GM21381 (cell line): Measurements from ENCODE around the gene LPIN2.

ENCODE experiments used
- ATAC-seq: cut with Tn5 transposase; IDR thresholded peaks from one replicate; pipeline ENCODE4 v1.9.1; 2021; ENCODE audit warnings: mild to moderate bottlenecking, moderate library complexity; ENCODE audit not compliant: unreplicated experiment

Gene LPIN2

GRCh38 chr18:2984091-2984490 is 28.9 kb downstream of the LPIN2 start:
- no peak for ATAC-seq

DNA sequence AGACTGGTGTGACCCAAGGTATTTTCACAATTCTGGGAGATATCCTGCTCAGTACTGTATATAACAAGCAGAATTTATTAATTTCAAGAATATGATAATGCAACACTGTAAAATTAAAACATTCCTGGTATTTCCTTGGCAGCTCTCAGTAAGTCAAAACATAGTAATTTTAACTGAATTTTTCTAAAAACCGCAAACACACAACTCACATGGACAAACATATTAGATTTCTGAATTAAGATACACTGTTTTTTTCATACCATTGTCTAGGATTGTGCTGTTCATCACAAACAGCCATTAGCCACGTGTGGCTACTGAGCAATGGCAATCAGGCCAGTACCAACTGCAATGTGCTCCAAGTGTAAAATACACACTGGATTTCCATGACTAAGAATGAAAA is 29.6 kb downstream of the LPIN2 start:
- no peak for ATAC-seq

DNA sequence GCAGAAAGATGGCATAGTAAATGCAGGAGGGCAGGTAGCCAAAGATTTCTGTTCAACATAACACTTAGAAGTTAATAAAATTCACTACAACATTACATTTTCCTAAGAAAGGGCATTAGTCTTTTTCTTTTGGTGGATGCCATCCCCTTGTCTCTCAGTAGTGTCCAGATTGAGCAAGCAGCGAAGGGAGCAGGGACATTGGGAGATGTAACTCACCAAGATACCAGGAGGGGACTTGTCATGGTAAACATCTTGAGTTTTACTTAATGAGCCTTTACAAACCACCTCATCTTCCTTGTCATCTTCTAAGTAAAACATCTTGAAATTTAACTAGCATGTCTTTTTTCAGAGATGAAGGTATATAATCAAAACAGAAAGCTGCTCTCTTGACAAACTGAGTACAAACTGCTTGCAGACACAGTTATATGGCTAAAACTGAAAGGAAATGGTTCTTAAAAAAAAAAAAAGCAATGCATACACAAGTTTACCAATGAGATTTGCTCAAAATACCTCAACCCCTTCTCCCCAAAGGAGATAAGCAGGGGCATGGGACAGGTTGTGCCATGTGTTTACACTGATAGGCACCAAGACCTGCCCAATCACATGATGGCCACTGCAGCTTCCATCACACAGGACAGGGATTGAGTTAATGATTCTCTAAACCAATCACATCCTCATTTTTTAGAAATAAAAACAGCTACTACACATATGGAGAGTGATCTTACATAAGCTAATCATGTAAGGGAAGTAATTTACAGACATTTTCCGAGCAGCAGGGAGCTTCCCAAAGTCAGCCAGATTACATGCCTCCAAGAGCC is 30.3 kb downstream of the LPIN2 start:
- no peak for ATAC-seq

DNA sequence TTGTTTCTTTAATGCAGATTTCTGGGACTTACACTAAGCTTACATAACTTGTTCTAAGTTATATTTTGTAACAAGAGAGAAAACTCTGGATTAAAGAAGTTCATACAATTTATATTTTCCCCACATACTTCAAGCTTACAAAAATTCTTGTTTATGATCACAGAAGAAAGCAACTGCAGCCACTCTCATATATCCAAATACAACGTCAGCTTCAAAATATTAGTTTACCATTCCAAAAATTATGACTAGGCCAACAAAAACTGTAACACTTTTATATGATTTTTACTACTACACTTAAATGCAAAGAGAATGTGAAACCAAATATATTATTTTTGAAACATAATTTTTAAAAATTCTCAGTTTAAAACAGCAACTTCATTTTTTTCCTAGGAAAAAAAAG is 30.9 kb downstream of the LPIN2 start:
- no peak for ATAC-seq

DNA sequence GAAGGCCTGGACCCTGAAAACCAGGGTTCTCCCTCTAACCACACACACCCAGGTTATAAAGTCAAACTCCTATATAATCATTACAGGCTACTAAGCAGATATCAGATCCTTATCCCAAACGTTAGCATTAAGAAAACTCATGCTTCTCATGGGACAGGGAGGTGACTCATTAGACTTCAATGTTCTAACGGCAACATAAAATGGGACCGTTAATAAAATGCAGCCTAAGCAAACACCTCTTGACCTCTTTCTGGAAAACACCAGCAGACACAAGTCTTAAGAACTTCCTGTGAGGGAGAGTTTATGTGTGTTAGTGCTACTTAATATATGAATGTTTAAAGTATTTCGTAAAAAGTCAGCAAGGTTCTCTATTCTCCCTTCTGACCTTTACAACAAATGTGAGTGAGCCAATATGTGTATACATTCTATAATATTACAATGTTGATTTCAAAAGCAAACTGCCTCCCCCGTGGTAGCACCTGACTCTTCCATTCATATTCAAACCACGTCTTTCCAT is 31.7 kb downstream of the LPIN2 start:
- ATAC-seq, result no peak

DNA sequence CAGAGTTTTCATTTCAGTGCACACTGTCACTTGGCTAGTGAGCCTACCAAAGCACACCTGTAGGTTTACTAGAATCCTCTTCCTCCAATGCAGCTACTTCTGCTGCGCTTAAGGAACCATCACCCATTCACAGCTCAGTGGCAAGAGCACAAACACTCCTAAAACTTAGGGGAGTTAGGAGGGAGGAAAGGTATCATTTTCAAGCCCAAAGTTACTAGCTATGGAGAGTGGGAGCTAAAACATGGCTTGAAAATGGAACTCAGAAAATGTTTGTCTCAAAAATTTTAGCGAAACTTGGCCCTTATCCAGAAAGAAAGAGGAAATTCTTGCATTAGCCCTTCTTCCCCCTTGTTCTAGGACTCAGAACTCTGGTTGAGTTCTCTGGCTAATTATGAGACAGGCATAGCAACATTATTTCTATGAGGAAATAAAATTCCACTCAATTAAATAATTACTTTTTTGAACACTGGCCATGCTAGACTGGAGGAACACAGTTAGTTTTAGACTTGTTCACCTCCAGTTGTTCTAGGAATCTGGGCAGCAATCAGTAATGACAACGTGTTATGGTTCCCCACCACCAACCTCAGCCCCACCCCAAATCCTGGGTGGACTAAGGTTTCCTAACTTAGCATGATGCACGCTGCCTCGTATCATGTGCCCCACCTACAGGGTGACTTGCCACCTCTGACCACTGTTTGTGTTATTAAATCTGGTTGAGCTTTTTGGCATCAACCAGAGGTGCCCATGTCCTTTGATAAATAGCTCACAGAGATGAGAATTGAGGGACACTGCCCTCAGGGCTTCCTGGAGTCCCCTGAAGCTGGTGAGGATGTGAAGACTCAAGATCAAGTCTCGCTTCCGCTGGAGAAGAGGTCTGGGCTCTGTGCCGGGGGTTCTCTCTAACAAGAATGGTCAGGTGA is 32.8 kb downstream of the LPIN2 start:
- ATAC-seq, result no peak

DNA sequence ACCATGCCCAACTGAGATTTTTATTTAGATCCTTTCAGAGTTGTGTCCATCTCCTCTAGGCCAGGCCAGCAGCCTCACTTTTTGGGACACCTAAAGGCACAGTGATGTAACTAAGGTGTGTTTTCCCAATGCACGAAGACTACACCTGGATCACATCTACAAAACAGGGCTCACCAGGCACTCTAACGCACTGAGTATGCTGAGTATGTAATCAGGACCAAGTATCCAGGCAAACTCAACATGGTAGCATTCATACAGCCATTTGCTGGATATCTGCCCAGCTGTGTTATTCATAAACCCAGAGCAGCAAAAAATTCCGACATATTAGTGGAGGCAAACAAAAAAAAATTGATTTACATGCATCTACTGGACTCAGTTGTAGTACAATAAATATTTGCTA is 33.8 kb downstream of the LPIN2 start:
- no peak for ATAC-seq

DNA sequence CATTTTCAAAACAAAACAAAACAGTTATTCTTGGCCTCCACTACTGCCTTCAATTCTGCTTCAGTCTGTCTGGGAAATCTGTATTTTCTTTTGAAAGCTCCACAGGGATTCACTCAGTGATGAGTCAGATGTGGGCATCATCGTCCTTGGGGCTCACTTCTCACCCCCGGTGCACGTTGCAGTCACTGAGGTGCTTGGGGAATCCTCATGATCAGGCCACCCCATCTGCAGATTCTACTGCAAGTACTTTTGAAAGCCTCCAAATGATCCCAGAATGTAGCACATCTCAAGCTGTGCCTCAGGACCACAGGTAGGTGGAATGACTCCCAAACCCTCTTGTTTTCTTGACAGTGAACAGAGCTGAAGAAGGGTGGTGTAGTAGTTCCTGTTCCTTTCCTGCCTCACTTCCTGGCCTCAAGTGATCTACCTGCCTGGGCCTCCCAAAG is 34.3 kb downstream of the LPIN2 start:
- no peak for ATAC-seq

- ATAC-seq, result no peak
Observed at GRCh38 chr18:2978208-2978607, 34.7 kb downstream of the LPIN2 start.

- ATAC-seq, result no peak
Observed at GRCh38 chr18:2976218-2977132, 36.5 kb downstream of the LPIN2 start.

DNA sequence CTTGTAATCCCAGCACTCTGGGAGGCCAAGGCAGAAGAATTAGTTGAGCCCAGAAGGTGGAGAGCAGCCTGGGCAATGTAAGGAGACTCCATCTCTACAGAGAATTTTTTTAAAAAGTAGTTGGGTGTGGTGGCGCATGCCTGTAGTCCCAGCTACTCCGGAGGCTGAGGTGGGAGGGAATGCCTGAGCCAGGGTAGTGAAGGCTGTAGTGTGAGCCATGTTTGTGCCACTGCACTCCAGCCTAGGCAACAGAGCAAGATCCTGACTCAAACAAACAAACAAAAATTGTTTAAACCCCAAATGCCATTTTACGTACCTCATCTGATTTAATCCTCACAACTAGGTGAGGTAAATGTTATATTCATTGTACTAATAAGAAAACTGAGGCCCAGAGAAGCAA is 38.2 kb downstream of the LPIN2 start:
- no peak for ATAC-seq

GRCh38 chr18:2971741-2972552 is 41.0 kb downstream of the LPIN2 start:
- peak; percentile 73 for ATAC-seq

DNA sequence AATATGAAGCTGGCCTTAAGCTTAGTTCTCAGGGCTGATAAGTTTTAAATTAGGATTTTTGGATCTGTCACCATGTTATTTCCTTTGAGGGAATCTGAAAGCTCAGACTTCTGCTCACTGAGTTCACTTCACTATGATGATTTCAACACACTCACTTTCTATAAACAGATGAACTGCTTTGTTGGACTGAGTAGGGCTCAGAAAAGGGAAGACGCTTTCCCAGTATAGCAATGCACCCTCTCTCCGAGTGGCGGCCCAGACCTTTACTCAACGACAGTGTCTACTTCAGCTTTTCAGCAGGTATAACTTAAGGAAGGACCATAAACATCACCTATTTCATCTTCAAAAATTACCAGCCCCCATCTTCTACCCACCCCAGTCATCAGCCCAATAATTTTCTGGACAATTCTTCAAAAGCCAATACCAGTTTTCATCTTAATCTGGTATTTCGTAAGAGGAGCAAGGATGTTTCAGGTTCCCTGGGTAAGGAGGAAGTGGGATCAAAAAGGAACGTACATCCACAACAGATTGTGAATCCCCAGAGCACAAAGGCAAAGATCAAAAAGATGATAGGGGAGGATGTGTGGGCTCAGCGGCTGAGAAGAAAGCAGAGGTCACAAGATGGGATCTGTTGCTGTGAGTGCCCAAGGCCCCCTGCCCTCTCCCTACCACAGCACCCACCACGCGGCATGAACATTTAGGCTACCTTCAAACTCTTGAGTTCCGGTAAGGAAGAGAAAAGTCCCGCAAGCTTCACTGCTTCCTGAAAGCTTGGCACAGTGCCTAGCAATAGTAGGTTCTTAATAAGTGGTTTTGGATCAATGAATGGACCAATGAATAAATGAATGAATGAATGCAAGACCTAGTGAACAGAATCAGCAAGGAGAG is 41.9 kb downstream of the LPIN2 start:
- no peak for ATAC-seq

DNA sequence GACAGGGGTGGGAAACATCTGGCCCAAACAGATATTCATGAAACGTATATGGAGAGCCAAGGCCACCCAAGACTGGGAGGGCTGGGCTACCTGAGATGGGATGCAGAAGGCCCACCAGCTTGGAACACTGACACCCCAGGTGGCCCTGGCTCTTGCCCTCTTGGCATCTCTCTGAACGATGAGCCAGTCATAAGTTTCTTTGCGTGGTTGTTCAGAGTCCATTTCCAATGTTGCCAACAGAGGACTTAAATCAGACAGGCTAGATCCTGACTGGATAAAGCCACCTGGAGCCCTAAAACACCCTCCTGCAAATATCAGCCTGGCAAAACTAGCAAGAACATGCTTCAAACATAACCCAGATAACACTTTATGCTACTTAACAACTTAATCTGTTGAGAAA is 42.6 kb downstream of the LPIN2 start:
- no peak for ATAC-seq

- no peak for ATAC-seq
Observed at GRCh38 chr18:2969695-2970094, 43.2 kb downstream of the LPIN2 start.

DNA sequence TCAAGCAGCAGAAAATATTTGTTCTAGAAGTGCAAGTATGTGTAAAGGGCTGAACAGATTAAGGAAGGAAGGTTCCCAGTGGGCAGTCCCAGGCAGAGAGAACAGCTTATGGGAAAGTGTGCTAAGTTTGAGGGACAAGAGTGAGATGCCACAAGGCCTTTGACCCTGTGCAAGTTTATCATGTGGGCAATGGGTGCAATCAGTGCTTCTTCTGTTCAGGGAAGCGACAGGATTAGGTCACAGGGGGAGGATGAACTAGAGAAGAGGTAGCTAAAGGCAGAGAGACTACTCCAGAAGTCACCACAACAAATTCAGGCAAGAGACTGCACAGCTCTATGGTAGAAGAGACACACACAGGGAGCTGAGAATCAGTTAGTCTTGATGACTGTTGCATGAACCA is 44.3 kb downstream of the LPIN2 start:
- ATAC-seq, result no peak

- no peak for ATAC-seq
Observed at GRCh38 chr18:2967820-2968219, 45.1 kb downstream of the LPIN2 start.

DNA sequence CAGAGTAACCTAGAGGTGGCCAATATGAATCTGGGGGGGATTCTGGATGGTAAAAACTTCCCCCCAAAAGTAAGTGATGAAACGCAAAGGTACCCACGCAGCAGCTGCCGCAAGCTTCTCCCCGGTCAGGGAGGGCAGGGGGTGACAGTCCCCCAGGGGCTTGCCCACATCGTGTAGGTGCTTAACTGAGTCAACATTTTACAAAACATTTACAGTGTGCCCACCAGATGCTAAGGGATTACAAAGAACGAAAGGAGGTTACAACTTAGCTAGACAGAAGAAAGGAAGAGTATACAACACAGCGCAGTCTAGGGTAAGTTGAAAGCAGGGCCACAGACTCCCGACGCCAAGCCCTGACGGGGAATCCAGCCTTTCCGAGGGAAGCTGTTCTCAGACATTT is 45.6 kb downstream of the LPIN2 start:
- no peak for ATAC-seq

- ATAC-seq, result no peak
Observed at GRCh38 chr18:2966560-2966959, 46.4 kb downstream of the LPIN2 start.
